ENCODE data around the gene HCRTR1.

- TF ChIP-seq, protein P1, sequence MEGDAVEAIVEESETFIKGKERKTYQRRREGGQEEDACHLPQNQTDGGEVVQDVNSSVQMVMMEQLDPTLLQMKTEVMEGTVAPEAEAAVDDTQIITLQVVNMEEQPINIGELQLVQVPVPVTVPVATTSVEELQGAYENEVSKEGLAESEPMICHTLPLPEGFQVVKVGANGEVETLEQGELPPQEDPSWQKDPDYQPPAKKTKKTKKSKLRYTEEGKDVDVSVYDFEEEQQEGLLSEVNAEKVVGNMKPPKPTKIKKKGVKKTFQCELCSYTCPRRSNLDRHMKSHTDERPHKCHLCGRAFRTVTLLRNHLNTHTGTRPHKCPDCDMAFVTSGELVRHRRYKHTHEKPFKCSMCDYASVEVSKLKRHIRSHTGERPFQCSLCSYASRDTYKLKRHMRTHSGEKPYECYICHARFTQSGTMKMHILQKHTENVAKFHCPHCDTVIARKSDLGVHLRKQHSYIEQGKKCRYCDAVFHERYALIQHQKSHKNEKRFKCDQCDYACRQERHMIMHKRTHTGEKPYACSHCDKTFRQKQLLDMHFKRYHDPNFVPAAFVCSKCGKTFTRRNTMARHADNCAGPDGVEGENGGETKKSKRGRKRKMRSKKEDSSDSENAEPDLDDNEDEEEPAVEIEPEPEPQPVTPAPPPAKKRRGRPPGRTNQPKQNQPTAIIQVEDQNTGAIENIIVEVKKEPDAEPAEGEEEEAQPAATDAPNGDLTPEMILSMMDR (IDR thresholded peaks at IDR 0.05), result no peak
- TF ChIP-seq POLR2A (IDR thresholded peaks at IDR 0.05), result no peak
Measured at GRCh38 chr1:31581821-31582810, 35.4 kb upstream of the HCRTR1 start.

Data from right lobe of liver (tissue), 4 donors.